ENCODE data around the gene SND1.
"Not testable (repeated sequence)": the region's sequence is repeated elsewhere in the genome, so short reads cannot be mapped to it uniquely, and the experiment has no call there.

Gene SND1

GRCh38 chr7:127673902-127674301 is 21.9 kb downstream of the SND1 start:
- no peak for DNase-seq (ENCODE audit: extremely low read depth, low read depth)
- no peak overlapping the region for H3K4me3 ChIP-seq (replicated peaks; ENCODE audit: low read depth, low read length)
- TF ChIP-seq, protein P1, sequence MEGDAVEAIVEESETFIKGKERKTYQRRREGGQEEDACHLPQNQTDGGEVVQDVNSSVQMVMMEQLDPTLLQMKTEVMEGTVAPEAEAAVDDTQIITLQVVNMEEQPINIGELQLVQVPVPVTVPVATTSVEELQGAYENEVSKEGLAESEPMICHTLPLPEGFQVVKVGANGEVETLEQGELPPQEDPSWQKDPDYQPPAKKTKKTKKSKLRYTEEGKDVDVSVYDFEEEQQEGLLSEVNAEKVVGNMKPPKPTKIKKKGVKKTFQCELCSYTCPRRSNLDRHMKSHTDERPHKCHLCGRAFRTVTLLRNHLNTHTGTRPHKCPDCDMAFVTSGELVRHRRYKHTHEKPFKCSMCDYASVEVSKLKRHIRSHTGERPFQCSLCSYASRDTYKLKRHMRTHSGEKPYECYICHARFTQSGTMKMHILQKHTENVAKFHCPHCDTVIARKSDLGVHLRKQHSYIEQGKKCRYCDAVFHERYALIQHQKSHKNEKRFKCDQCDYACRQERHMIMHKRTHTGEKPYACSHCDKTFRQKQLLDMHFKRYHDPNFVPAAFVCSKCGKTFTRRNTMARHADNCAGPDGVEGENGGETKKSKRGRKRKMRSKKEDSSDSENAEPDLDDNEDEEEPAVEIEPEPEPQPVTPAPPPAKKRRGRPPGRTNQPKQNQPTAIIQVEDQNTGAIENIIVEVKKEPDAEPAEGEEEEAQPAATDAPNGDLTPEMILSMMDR (IDR thresholded peaks at IDR 0.05; ENCODE audit: low read depth, low read length, missing control alignments) = no peak

- no peak for DNase-seq (ENCODE audit: extremely low read depth, low read depth)
- TF ChIP-seq, protein P1 (IDR thresholded peaks at IDR 0.05; ENCODE audit: low read depth, low read length, missing control alignments) = no peak
- no peak overlapping the region for H3K4me3 ChIP-seq (replicated peaks; ENCODE audit: low read depth, low read length)
These were observed 22.4 kb downstream of the SND1 start for GRCh38 chr7:127674361-127674760.

- not testable (repeated sequence) for H3K4me3 ChIP-seq (replicated peaks; ENCODE audit: low read depth, low read length); DNase-seq (ENCODE audit: extremely low read depth, low read depth)
These were observed 22.9 kb downstream of the SND1 start for GRCh38 chr7:127674923-127675322.

DNA sequence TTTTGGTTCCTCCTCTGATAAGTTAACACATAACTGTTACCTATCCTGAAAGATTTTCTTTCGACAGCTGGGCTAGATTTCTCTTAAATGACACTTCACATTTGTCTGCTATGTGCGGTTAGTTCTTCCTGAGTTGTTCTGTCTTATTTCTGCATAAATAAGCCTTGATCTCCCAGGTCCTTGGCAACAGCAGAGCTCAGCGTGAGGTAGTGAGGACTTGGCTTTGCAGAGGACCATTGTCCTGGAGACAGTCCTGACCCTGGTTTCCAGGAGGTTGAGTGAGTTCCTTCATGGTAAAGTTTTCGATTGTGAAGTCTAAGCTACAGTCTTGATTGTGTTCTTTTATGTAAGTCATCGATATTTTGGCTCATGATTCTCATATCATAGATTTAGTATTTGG is 23.7 kb downstream of the SND1 start:
- H3K4me3 ChIP-seq (replicated peaks; ENCODE audit: low read depth, low read length) = no peak overlapping the region
- TF ChIP-seq, protein P1 (IDR thresholded peaks at IDR 0.05; ENCODE audit: low read depth, low read length, missing control alignments) = no peak
- DNase-seq (ENCODE audit: extremely low read depth, low read depth) = no peak

- TF ChIP-seq, protein P1 (IDR thresholded peaks at IDR 0.05; ENCODE audit: low read depth, low read length, missing control alignments) = no peak
- no peak for DNase-seq (ENCODE audit: extremely low read depth, low read depth)
- no peak overlapping the region for H3K4me3 ChIP-seq (replicated peaks; ENCODE audit: low read depth, low read length)
These were observed 25.6 kb downstream of the SND1 start for GRCh38 chr7:127677433-127678230.

- no peak overlapping the region for H3K4me3 ChIP-seq (replicated peaks; ENCODE audit: low read depth, low read length)
- DNase-seq (ENCODE audit: extremely low read depth, low read depth) = no peak
These were observed 26.3 kb downstream of the SND1 start for GRCh38 chr7:127678337-127678736.

DNA sequence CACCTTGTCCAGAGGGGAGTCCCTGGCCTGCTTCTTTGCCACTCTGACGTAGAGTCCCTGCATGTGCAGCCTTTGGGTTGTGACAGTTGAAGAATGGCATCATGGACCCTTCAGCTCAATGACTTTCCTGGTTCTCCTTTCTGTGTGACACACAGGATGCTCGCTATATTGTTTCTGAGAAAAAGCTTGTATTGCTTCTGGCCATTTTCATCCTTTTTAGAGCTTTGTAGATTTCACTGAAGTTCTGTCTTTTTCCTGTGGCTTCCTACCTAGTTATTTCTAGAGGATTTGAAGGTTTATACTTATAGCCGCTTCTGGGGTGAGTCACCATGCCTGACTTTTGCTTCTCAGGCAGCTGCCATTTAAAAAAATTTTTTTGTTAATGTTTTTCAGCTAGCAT is 27.0 kb downstream of the SND1 start:
- H3K4me3 ChIP-seq (replicated peaks; ENCODE audit: low read depth, low read length) = no peak overlapping the region
- TF ChIP-seq, protein P1 (IDR thresholded peaks at IDR 0.05; ENCODE audit: low read depth, low read length, missing control alignments) = no peak
- no peak for DNase-seq (ENCODE audit: extremely low read depth, low read depth)

More at GRCh38 chr7:127678337-127678736, 26.3 kb downstream of the SND1 start:
- TF ChIP-seq, protein P1 (IDR thresholded peaks at IDR 0.05; ENCODE audit: low read depth, low read length, missing control alignments) = no peak
